ENCODE measurements around the gene RAD51B. TPM values are rescaled to one million over a fixed set of nuclear protein-coding genes. Genes with fewer than 3 reads are reported as not detected.
"Not testable (repeated sequence)": the region's sequence is repeated elsewhere in the genome, so short reads cannot be mapped to it uniquely, and the experiment has no call there.

The RAD51B gene
- total RNA-seq, 4 donors from 2014 or later: 14.0 to 16.4 (median 14.8) TPM

GRCh38 chr14:67986131-67986841 is 166.7 kb downstream of the RAD51B start:
- no peak overlapping the region for H3K4me3 ChIP-seq (replicated peaks in 1 of 3)
- H3K27ac ChIP-seq: no peak overlapping the region
- no peak for DNase-seq
- no peaks in the 10 kb centered on the region for H3K4me1 ChIP-seq
- no peak for TF ChIP-seq POLR2A (IDR thresholded peaks at IDR 0.05)
- TF ChIP-seq, protein P1, sequence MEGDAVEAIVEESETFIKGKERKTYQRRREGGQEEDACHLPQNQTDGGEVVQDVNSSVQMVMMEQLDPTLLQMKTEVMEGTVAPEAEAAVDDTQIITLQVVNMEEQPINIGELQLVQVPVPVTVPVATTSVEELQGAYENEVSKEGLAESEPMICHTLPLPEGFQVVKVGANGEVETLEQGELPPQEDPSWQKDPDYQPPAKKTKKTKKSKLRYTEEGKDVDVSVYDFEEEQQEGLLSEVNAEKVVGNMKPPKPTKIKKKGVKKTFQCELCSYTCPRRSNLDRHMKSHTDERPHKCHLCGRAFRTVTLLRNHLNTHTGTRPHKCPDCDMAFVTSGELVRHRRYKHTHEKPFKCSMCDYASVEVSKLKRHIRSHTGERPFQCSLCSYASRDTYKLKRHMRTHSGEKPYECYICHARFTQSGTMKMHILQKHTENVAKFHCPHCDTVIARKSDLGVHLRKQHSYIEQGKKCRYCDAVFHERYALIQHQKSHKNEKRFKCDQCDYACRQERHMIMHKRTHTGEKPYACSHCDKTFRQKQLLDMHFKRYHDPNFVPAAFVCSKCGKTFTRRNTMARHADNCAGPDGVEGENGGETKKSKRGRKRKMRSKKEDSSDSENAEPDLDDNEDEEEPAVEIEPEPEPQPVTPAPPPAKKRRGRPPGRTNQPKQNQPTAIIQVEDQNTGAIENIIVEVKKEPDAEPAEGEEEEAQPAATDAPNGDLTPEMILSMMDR (IDR thresholded peaks at IDR 0.05): no peak
- 82 to 89% methylated on average over 6 of the region's 6 CpGs for WGBS, 2 donors
- H3K9me3 ChIP-seq: no peaks in the 10 kb centered on the region
- intact Hi-C loops (cut with DNase I): no loop called here
- no peaks in the 10 kb centered on the region for H3K36me3 ChIP-seq
- H3K27me3 ChIP-seq: no peaks in the 10 kb centered on the region

- Histone ChIP-seq H3K36me3 (no peaks in the 10 kb centered on the region), H3K27ac (no peak overlapping the region), H3K27me3 (no peaks in the 10 kb centered on the region), H3K4me3 (replicated peaks in 1 of 3) (no peak overlapping the region), H3K4me1 (no peaks in the 10 kb centered on the region), H3K9me3 (no peaks in the 10 kb centered on the region)
- no peak for DNase-seq
- TF ChIP-seq POLR2A (IDR thresholded peaks at IDR 0.05): no peak
- TF ChIP-seq, protein P1 (IDR thresholded peaks at IDR 0.05): no peak
- WGBS, 2 donors: 62 to 65% methylated on average over 5 of the region's 5 CpGs
- intact Hi-C loops (cut with DNase I): no loop called here
These were observed 168.0 kb downstream of the RAD51B start for GRCh38 chr14:67987606-67988005.

- H3K9me3 ChIP-seq; intact Hi-C loops (cut with DNase I); H3K36me3 ChIP-seq; H3K27ac ChIP-seq; DNase-seq; H3K27me3 ChIP-seq; H3K4me1 ChIP-seq; H3K4me3 ChIP-seq (replicated peaks in 1 of 3): not testable (repeated sequence)
- 89 to 97% methylated on average over 7 of the region's 7 CpGs for WGBS, 2 donors
These were observed 168.6 kb downstream of the RAD51B start for GRCh38 chr14:67988210-67988609.

GRCh38 chr14:67990576-67990975 is 171.0 kb downstream of the RAD51B start:
- TF ChIP-seq POLR2A (IDR thresholded peaks at IDR 0.05): no peak
- TF ChIP-seq, protein P1 (IDR thresholded peaks at IDR 0.05): no peak
- 91 to 94% methylated on average over 3 of the region's 3 CpGs for WGBS, 2 donors
- DNase-seq: no peak
- Histone ChIP-seq H3K4me3 (replicated peaks in 1 of 3) (no peak overlapping the region), H3K9me3 (no peaks in the 10 kb centered on the region), H3K4me1 (no peaks in the 10 kb centered on the region), H3K27me3 (no peaks in the 10 kb centered on the region), H3K27ac (no peak overlapping the region), H3K36me3 (no peaks in the 10 kb centered on the region)
- intact Hi-C loops (cut with DNase I): no loop called here

DNA sequence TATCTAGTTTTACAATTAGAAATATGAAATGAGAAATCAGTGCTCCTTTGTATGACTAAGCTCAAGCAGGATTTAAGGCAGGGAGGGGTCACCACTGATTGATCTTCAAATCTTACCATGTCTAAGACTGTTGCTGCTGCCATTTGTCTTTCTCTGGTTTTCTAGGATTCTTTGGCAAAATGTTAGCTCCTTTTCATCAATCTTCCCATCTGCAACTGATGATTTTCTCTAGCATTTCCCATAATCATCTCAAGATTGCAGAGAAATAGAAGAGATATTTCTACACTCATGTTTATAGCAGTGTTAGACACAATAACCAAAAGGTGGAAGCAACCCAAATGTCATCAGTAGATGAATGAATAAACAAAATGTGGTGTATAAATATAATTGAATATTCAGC is 175.0 kb downstream of the RAD51B start:
- no peak for TF ChIP-seq POLR2A (IDR thresholded peaks at IDR 0.05)
- TF ChIP-seq, protein P1 (IDR thresholded peaks at IDR 0.05): no peak
- Histone ChIP-seq H3K27ac (no peak overlapping the region), H3K9me3 (no peaks in the 10 kb centered on the region), H3K4me1 (peaks cover 0 to under 1% of the 10 kb centered on the region in 2 donors), H3K36me3 (no peaks in the 10 kb centered on the region), H3K4me3 (replicated peaks in 1 of 3) (no peak overlapping the region), H3K27me3 (no peaks in the 10 kb centered on the region)
- DNase-seq: no peak
- intact Hi-C loops (cut with DNase I): no loop called here

Data from thyroid gland (tissue), 4 donors.